Measurements from ENCODE around the gene HACD1. TPM values are rescaled to one million over a fixed set of nuclear protein-coding genes. Genes with fewer than 3 reads are reported as not detected.
A peak's percentile ranks its signal among the peaks of the same experiment; 100 is the strongest.
"Not testable (repeated sequence)": the region's sequence is repeated elsewhere in the genome, so short reads cannot be mapped to it uniquely, and the experiment has no call there.

The HACD1 gene
- polyA plus RNA-seq, 1 experiment = 45.4 TPM

GRCh38 chr10:17606547-17607040 is 10.6 kb downstream of the HACD1 start:
- Histone ChIP-seq H3K27me3 (ENCODE audit: control insufficient read depth, insufficient read depth, low read length) (no peaks in the 10 kb centered on the region), H3K4me3 (ENCODE audit: low read depth, low read length) (no peak overlapping the region), H3K36me3 (ENCODE audit: control insufficient read depth, insufficient read depth, low read length) (no peaks in the 10 kb centered on the region)
- no peak for TF ChIP-seq CTCF (IDR thresholded peaks at IDR 0.05; ENCODE audit: insufficient read depth, low read depth, low read length)
- DNase-seq (ENCODE audit: low read depth) = no peak
- POLR2A ChIA-PET = no interaction called here
- CTCF ChIA-PET = interaction anchor here (0.6 to 2.4 kb wide), 7 partner anchors 14 to 267 kb away, joined by 3 to 14 read pairs (median 6); no protein-coding TSS in a partner anchor

GRCh38 chr10:17605936-17606335 is 11.2 kb downstream of the HACD1 start:
- DNase-seq (ENCODE audit: low read depth) = no peak
- ChIA-PET POLR2A (no interaction called here), CTCF (interaction anchor here (0.6 to 2.4 kb wide), 8 partner anchors 13 to 635 kb away, joined by 3 to 14 read pairs (median 6); no protein-coding TSS in a partner anchor)
- TF ChIP-seq CTCF (IDR thresholded peaks at IDR 0.05; ENCODE audit: insufficient read depth, low read depth, low read length) = no peak
- Histone ChIP-seq H3K27me3 (ENCODE audit: control insufficient read depth, insufficient read depth, low read length) (no peaks in the 10 kb centered on the region), H3K36me3 (ENCODE audit: control insufficient read depth, insufficient read depth, low read length) (no peaks in the 10 kb centered on the region), H3K4me3 (ENCODE audit: low read depth, low read length) (no peak overlapping the region)

- TF ChIP-seq CTCF (IDR thresholded peaks at IDR 0.05; ENCODE audit: insufficient read depth, low read depth, low read length) = 0 out of 2 replicates have a peak, but pooled peaks have one; percentile 22
- POLR2A ChIA-PET = no interaction called here
- DNase-seq (ENCODE audit: low read depth) = no peak
- CTCF ChIA-PET = interaction anchor here (0.6 to 0.7 kb wide), 3 partner anchors 9 to 230 kb away, joined by 3 read pairs; no protein-coding TSS in a partner anchor
- H3K36me3 ChIP-seq (ENCODE audit: control insufficient read depth, insufficient read depth, low read length) = no peaks in the 10 kb centered on the region
- H3K27me3 ChIP-seq (ENCODE audit: control insufficient read depth, insufficient read depth, low read length) = no peaks in the 10 kb centered on the region
- no peak overlapping the region for H3K4me3 ChIP-seq (ENCODE audit: low read depth, low read length)
Measured at GRCh38 chr10:17599089-17599488, 18.1 kb downstream of the HACD1 start.

- Histone ChIP-seq H3K36me3 (ENCODE audit: control insufficient read depth, insufficient read depth, low read length) (no peaks in the 10 kb centered on the region), H3K4me3 (ENCODE audit: low read depth, low read length) (no peak overlapping the region), H3K27me3 (ENCODE audit: control insufficient read depth, insufficient read depth, low read length) (no peaks in the 10 kb centered on the region)
- TF ChIP-seq CTCF (IDR thresholded peaks at IDR 0.05; ENCODE audit: insufficient read depth, low read depth, low read length) = no peak
- DNase-seq (ENCODE audit: low read depth) = no peak
- POLR2A ChIA-PET = no interaction called here
- CTCF ChIA-PET = interaction anchor here (1.0 kb wide), 1 partner anchor 156 kb away, joined by 3 read pairs; no protein-coding TSS in a partner anchor
Measured at GRCh38 chr10:17597386-17597785, 19.8 kb downstream of the HACD1 start.

GRCh38 chr10:17590969-17591645 is 26.1 kb downstream of the HACD1 start:
- ChIA-PET CTCF (interaction anchor here (1.2 kb wide), 1 partner anchor 12 kb away, joined by 3 read pairs; no protein-coding TSS in a partner anchor), POLR2A (no interaction called here)
- H3K4me3 ChIP-seq (ENCODE audit: low read depth, low read length) = no peak overlapping the region
- H3K27me3 ChIP-seq (ENCODE audit: control insufficient read depth, insufficient read depth, low read length) = no peaks in the 10 kb centered on the region
- no peak for DNase-seq (ENCODE audit: low read depth)
- TF ChIP-seq CTCF (IDR thresholded peaks at IDR 0.05; ENCODE audit: insufficient read depth, low read depth, low read length) = no peak
- no peaks in the 10 kb centered on the region for H3K36me3 ChIP-seq (ENCODE audit: control insufficient read depth, insufficient read depth, low read length)

GRCh38 chr10:17589316-17589715 is 27.9 kb downstream of the HACD1 start:
- H3K27me3 ChIP-seq (ENCODE audit: control insufficient read depth, insufficient read depth, low read length); DNase-seq (ENCODE audit: low read depth); H3K4me3 ChIP-seq (ENCODE audit: low read depth, low read length); POLR2A ChIA-PET; CTCF ChIA-PET; H3K36me3 ChIP-seq (ENCODE audit: control insufficient read depth, insufficient read depth, low read length): not testable (repeated sequence)

All from BJ (cell line).